Esophagus squamous epithelium (tissue), 4 donors: ENCODE measurements around the gene HOXB6.

Experiments used
- POLR2A ChIP-seq, 4 donors: fragments of 450-650 bp; IDR thresholded peaks; one replicate each; pipeline ENCODE4 v1.6.1; 2017; ENCODE audit warnings: antibody characterized with exemption in 4 of 4, mild to moderate bottlenecking in 4 of 4, moderate library complexity in 3 of 4
- TF ChIP-seq, protein P1 (sequence below), 6 experiments: fragments of 450-650 bp in 4 of 6; fragments of 200-600 bp in 2 of 6; sonication (generic) in 2 of 6; IDR thresholded peaks; one replicate each; pipeline ENCODE4 v1.5.1; 2016 to 2019; ENCODE audit warnings: antibody characterized with exemption in 6 of 6, mild to moderate bottlenecking in 4 of 6, moderate library complexity in 4 of 6

DNA sequence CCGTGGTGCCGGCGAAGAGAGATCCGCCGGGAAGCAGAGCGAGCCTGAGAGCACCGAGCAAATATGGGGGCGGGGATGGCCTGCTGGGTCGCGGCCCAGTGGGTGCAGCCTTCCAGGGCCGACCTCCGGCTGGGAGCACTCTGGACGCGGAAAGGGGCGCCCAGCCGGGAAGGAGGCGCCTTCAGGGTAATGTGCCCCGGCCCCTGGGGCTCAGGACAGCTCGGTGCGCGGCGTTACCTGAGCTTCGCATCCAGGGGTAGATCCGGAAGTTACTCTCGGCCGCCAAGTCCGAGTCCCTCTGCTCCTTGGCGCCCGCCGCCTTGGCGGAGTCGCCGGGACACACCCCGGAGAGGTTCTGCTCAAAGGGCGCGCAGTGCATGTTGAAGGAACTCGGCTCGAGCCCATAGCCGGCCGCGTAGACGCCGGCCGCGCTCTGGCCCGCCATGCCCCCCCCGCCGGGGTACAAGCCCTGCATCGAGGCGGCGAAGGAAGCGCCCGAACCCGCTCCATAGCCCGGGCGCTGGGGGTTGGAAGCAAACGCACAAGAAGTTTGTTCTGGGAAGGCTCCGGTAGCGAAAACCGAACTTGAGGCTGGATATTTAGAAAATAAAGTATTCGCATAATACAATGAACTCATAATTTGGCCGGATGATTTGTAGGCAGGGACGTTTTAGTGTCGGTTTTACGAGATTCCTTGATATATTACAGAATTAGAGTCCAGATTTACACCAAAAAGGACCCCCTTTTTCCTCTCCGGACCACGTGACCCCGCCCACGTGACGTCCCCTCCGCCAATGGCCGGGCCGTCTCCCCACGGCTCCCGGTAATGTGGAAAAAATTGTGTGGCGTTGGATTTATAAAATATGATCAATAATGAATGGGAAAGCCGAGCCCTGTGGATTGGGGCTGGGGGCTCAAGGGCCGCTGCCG lies 5.8 kb upstream of the HOXB6 start, which contains the start of gene HOXB7:
- TF ChIP-seq, protein P1, sequence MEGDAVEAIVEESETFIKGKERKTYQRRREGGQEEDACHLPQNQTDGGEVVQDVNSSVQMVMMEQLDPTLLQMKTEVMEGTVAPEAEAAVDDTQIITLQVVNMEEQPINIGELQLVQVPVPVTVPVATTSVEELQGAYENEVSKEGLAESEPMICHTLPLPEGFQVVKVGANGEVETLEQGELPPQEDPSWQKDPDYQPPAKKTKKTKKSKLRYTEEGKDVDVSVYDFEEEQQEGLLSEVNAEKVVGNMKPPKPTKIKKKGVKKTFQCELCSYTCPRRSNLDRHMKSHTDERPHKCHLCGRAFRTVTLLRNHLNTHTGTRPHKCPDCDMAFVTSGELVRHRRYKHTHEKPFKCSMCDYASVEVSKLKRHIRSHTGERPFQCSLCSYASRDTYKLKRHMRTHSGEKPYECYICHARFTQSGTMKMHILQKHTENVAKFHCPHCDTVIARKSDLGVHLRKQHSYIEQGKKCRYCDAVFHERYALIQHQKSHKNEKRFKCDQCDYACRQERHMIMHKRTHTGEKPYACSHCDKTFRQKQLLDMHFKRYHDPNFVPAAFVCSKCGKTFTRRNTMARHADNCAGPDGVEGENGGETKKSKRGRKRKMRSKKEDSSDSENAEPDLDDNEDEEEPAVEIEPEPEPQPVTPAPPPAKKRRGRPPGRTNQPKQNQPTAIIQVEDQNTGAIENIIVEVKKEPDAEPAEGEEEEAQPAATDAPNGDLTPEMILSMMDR (IDR thresholded peaks at IDR 0.05): no peak
- no peak for TF ChIP-seq POLR2A (IDR thresholded peaks at IDR 0.05)
